ENCODE results near the gene HPCA.

DNA sequence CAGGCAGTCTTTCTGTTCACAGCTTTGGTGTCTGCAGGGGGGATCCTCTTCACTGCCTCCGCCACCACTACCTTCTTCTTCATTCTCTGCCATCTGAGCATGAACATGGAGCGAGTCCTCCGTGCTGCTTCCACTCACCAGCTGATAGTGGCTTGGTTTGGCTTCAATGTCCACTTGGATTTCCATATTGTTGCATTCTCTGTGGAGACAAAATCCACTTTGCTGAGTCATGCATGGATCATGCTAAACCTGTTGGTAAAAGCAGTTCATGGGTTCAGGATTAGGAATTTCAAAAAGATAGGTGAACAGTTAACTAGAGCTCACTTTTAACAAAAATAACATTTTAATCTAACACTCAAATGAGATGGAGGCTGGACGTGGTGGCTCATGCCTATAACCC lies 50.8 kb downstream of the HPCA start:
- TF ChIP-seq FOXM1 (IDR thresholded peaks at IDR 0.05; ENCODE audit: borderline replicate concordance) (no peak), LEF1 (IDR thresholded peaks at IDR 0.05; ENCODE audit: borderline replicate concordance) (no peak), TARDBP (IDR thresholded peaks at IDR 0.05) (no peak), ELF4 (IDR thresholded peaks at IDR 0.05) (no peak), BHLHE40 (IDR thresholded peaks at IDR 0.05; ENCODE audit: borderline replicate concordance) (no peak), PKNOX1 (IDR thresholded peaks at IDR 0.05) (no peak), L3MBTL2 (conservative IDR thresholded peaks at IDR 0.05) (no peak), SP1 (IDR thresholded peaks at IDR 0.05) (no peak), FOXK2 (IDR thresholded peaks at IDR 0.05) (no peak), SUZ12 (IDR thresholded peaks at IDR 0.05) (no peak)

Measured in HEK293T (cell line).